GM12874 (cell line): ENCODE data around the gene HOXA10.

Experiments used
- TF ChIP-seq, protein P1 (sequence below): IDR thresholded peaks from 2 replicates; pipeline ENCODE4 v1.5.1; 2011; ENCODE audit warnings: low read depth, mild to moderate bottlenecking, control low read depth, low read length, moderate library complexity; ENCODE audit not compliant: insufficient read depth

Gene HOXA10

DNA sequence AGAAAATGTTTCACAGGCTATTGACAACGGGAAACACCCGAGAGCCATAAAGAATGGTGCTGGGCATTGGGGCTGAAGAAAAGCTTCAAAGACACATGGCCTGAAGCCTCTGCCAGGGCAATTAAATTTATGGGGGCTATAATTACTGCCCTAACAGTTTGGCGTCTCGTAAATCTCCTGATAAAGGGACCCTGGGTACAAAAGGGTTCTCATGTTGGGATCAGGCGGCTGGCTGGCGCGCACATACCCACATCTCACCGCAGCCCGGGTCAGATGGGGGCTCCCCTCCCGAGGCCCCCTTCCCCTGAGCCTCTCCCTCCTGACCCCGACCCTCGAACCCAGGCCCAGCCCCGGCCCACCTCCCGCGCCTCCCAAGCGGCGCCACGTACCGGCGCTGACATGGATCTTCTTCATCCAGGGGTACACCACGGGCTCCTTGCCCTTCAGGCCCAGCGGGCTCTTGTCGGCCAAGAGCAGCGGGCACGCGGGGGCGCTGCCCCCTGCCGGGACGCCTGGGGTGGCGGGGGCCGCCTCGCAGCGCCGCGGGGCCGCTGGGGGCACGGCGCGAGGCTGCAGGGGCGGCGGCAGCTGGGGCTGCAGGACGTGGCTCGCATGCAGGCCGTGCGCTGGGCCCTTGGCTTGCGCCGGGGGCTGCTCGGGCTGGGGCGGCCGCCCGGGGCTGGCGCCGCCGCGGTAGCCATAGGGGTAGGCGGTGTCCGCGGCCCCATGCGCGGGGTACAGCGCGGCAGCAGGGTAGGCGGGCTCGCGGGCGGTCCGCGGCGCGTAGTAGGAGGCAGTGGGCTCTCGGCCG lies 44.2 kb downstream of the HOXA10 start:
- TF ChIP-seq, protein P1, sequence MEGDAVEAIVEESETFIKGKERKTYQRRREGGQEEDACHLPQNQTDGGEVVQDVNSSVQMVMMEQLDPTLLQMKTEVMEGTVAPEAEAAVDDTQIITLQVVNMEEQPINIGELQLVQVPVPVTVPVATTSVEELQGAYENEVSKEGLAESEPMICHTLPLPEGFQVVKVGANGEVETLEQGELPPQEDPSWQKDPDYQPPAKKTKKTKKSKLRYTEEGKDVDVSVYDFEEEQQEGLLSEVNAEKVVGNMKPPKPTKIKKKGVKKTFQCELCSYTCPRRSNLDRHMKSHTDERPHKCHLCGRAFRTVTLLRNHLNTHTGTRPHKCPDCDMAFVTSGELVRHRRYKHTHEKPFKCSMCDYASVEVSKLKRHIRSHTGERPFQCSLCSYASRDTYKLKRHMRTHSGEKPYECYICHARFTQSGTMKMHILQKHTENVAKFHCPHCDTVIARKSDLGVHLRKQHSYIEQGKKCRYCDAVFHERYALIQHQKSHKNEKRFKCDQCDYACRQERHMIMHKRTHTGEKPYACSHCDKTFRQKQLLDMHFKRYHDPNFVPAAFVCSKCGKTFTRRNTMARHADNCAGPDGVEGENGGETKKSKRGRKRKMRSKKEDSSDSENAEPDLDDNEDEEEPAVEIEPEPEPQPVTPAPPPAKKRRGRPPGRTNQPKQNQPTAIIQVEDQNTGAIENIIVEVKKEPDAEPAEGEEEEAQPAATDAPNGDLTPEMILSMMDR, result no peak

DNA sequence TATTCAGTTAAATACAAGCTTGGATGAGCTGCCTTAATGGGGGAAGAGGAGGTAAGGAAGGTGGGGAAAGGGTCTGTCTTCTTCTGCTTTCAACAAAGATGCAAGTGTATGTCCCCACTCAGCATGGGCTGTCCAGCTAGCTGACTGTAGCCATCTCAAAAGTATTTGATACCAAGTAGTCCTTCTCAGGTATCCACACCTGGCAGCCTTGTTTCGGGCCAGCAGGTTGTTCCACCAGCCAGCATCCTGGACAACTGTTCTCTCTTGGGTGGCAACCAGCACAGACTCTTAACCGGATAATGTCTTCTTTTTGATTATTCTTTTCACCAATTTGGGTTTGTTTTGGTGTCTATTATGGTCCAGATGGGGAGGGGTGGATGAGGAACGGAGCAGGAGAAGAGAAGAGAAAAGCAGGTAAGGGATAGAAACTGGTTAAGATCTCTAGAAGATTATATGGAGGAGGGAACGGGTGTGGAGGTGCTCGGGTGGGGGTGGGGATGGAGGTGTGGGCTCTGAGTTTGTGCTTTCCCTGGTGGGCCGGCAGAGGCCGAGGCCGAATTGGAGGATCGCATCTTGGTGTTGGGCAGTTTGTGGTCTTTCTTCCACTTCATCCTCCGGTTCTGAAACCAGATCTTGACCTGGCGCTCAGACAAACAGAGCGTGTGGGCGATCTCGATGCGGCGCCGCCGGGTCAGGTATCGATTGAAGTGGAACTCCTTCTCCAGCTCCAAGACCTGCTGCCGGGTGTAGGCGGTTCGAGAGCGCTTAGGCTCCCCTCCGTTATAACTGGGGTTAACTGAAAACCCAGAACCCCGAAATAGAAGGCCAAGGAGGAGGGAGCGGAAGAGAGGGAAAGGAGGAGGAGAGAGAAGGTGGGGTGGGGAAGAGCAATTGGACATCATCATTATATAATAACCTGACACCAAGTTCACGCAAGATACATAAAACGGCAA lies 45.1 kb downstream of the HOXA10 start:
- TF ChIP-seq, protein P1, result no peak

DNA sequence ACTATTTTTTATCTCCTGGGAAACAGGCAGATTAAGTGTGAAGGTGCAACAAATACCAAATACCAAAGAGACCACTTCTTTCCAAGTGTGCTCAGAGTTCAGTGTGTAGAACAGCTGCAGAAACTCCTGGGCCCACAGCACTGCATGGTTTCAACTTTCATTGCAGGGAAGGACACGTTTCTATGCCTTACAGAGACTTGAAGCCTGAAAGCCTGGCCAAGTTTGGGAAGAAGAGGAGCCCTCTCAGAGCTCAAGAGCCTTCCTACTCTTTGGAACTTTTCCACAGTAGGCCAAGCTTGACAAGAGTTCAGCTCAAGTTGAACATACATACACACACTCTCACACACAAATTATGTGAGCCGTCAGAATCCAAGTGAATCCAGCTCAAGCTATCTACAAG lies 46.1 kb downstream of the HOXA10 start:
- TF ChIP-seq, protein P1, result no peak

DNA sequence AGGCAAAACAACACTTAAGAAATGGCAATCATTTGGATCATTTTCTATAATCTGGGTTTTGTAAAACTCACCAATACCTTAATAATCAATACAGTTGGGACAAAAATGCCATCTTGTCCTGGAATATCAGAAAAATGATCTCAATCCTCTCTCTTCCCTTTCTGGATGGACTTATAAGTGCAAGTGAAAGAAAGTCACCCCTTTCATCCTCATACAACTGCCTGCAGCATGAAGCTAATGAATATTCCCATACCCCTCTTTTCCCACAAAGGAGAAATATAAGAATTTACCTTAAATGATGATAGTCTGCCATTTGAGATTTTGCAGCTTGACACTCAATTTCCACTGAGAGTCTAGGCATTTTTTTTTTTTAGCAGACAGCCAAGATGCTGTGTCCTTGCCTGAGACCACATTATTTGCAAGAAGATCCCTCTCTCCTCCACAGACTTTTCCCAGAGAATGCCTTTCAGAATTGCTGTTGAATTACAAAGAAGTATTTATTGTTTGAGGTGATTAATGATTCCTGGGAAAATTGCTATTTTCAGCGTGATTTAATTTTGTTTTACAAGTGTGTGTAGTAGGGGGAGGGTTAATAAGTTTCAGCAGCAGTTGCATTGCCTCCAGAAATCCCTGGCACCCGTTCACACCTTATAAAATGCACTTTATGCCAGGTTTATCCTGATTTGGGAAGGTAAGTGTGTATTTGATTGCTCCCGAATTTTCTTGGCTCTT lies 47.4 kb downstream of the HOXA10 start:
- TF ChIP-seq, protein P1, result no peak

DNA sequence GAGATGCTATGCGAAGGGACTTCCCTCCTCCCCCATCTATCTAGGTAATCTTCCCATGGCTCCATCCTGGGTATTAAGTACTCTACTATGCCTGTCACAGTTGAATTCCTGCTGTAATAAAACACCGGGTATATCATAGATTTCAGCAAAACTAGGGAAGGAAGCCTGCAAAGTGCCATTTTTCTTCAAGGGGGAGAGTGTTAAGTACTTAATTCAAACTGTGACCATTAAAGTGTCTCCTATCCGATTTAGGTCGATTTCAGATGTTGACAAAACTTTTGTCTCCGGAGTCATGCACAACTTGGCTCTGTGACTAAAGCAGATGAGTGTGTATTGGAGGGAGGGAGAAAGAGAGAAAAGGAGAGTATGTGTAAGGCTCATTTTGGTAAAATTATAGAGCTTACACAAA lies 48.1 kb downstream of the HOXA10 start:
- TF ChIP-seq, protein P1, result no peak

DNA sequence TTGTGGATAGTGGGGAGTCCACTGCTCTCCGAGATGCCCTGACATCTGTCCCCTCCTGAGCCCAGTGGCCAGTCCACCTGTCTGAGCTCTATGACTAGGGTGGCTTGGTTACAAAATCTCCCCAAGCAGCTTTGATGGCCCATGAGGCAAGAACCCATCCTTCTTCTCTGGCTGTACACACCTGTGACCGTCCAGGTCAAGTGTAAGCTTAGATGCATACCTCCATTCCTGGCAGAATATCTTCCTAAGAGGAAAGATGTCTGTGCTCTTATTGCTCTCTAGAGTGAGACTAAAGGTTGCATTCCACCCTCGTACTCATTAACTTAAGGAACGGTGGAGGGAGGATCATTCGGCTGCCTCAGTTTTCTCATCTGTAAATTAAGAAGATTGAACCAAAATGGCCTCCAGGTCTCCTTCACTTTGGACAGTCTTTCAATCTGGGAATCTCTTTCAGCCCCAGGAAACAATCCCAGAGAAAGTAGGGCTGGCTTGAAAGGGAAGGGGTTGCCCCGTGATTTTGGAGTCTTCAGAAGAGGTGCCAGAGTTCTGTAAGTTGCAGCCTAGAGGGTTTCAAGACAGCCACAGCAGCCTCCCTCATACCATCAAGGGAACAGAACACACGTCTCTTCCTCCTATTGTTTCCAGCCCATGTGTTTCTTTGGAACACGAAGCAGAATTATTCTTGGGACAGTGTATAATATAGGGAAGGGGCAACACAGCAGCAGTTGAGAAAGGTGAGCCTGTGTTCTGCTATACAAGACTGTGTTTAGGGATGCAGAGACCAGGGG lies 49.0 kb downstream of the HOXA10 start:
- TF ChIP-seq, protein P1, result no peak
